Stimulated activated naive CD8-positive, alpha-beta T cell treated with anti-CD3 and anti-CD28 coated beads, Interleukin-15, Interleukin-2, amounts not matched to agents 100 ng/mL and 50 ng/mL, for 24 hours (primary cell): Measurements from ENCODE around the gene CTBP1.
"Not testable (repeated sequence)": the region's sequence is repeated elsewhere in the genome, so short reads cannot be mapped to it uniquely, and the experiment has no call there.

ENCODE experiments used
- H3K27ac Mint-ChIP-seq: one replicate; pipeline ENCODE4 v1.8.0; 2021; ENCODE audit warnings: mild to moderate bottlenecking, mixed read lengths
- H3K27me3 Mint-ChIP-seq: one replicate; pipeline ENCODE4 v1.8.0; 2021; ENCODE audit warnings: mixed read lengths
- H3K36me3 Mint-ChIP-seq: one replicate; pipeline ENCODE4 v1.8.0; 2021; ENCODE audit warnings: low read depth, mixed read lengths
- H3K4me1 Mint-ChIP-seq: one replicate; pipeline ENCODE4 v1.8.0; 2021; ENCODE audit warnings: low read depth, mixed read lengths
- H3K4me3 Mint-ChIP-seq: one replicate; pipeline ENCODE4 v1.8.0; 2021; ENCODE audit warnings: mild to moderate bottlenecking, mixed read lengths
- H3K9me3 Mint-ChIP-seq: one replicate; pipeline ENCODE4 v1.8.0; 2021; ENCODE audit warnings: mixed read lengths

The CTBP1 gene

GRCh38 chr4:1240721-1241465 is 8.0 kb downstream of the CTBP1 start:
- H3K9me3 Mint-ChIP-seq = no peaks in the 10 kb centered on the region
- H3K27me3 Mint-ChIP-seq = no peaks in the 10 kb centered on the region
- H3K27ac Mint-ChIP-seq = no peak overlapping the region
- H3K4me3 Mint-ChIP-seq = no peak overlapping the region
- peaks cover 35% of the 10 kb centered on the region for H3K4me1 Mint-ChIP-seq
- H3K36me3 Mint-ChIP-seq = peaks cover 18% of the 10 kb centered on the region

- H3K36me3 Mint-ChIP-seq = peaks cover 28% of the 10 kb centered on the region
- no peaks in the 10 kb centered on the region for H3K27me3 Mint-ChIP-seq
- H3K4me1 Mint-ChIP-seq = peaks cover 25% of the 10 kb centered on the region
- no peak overlapping the region for H3K4me3 Mint-ChIP-seq
- H3K9me3 Mint-ChIP-seq = no peaks in the 10 kb centered on the region
- no peak overlapping the region for H3K27ac Mint-ChIP-seq
These were observed 9.0 kb downstream of the CTBP1 start for GRCh38 chr4:1239950-1240307.

GRCh38 chr4:1239141-1239949 is 9.6 kb downstream of the CTBP1 start:
- peaks cover 33% of the 10 kb centered on the region for H3K36me3 Mint-ChIP-seq
- no peak overlapping the region for H3K27ac Mint-ChIP-seq
- H3K9me3 Mint-ChIP-seq = no peaks in the 10 kb centered on the region
- H3K27me3 Mint-ChIP-seq = no peaks in the 10 kb centered on the region
- H3K4me1 Mint-ChIP-seq = peaks cover 19% of the 10 kb centered on the region
- H3K4me3 Mint-ChIP-seq = no peak overlapping the region

- Mint-ChIP-seq H3K36me3 (peaks cover 41% of the 10 kb centered on the region), H3K27ac (no peak overlapping the region)
These were observed 10.3 kb downstream of the CTBP1 start for GRCh38 chr4:1238676-1239000.

GRCh38 chr4:1237981-1238675 is 10.8 kb downstream of the CTBP1 start:
- peaks cover 8% of the 10 kb centered on the region for H3K4me1 Mint-ChIP-seq
- peaks cover 42% of the 10 kb centered on the region for H3K36me3 Mint-ChIP-seq
- no peaks in the 10 kb centered on the region for H3K27me3 Mint-ChIP-seq
- no peak overlapping the region for H3K27ac Mint-ChIP-seq
- no peak overlapping the region for H3K4me3 Mint-ChIP-seq
- no peaks in the 10 kb centered on the region for H3K9me3 Mint-ChIP-seq

More at GRCh38 chr4:1238676-1239000, 10.3 kb downstream of the CTBP1 start:
- H3K9me3 Mint-ChIP-seq = no peaks in the 10 kb centered on the region
- H3K4me3 Mint-ChIP-seq = no peak overlapping the region
- H3K27me3 Mint-ChIP-seq = no peaks in the 10 kb centered on the region
- H3K4me1 Mint-ChIP-seq = peaks cover 12% of the 10 kb centered on the region

GRCh38 chr4:1237261-1237660 is 11.7 kb downstream of the CTBP1 start:
- not testable (repeated sequence) for H3K27ac Mint-ChIP-seq, H3K27me3 Mint-ChIP-seq, H3K9me3 Mint-ChIP-seq, H3K4me1 Mint-ChIP-seq, H3K4me3 Mint-ChIP-seq
- peaks cover 47% of the 10 kb centered on the region for H3K36me3 Mint-ChIP-seq

- H3K36me3 Mint-ChIP-seq = peaks cover 51% of the 10 kb centered on the region
- H3K4me3 Mint-ChIP-seq, H3K27me3 Mint-ChIP-seq, H3K9me3 Mint-ChIP-seq, H3K4me1 Mint-ChIP-seq, H3K27ac Mint-ChIP-seq: not testable (repeated sequence)
These were observed 12.1 kb downstream of the CTBP1 start for GRCh38 chr4:1236836-1237235.

GRCh38 chr4:1236103-1236641 is 12.8 kb downstream of the CTBP1 start:
- Mint-ChIP-seq H3K27me3 (no peaks in the 10 kb centered on the region), H3K4me1 (no peaks in the 10 kb centered on the region), H3K36me3 (peaks cover 53% of the 10 kb centered on the region), H3K4me3 (no peak overlapping the region), H3K9me3 (no peaks in the 10 kb centered on the region), H3K27ac (no peak overlapping the region)

- H3K4me1 Mint-ChIP-seq = no peaks in the 10 kb centered on the region
- H3K27me3 Mint-ChIP-seq = no peaks in the 10 kb centered on the region
- no peaks in the 10 kb centered on the region for H3K9me3 Mint-ChIP-seq
- H3K27ac Mint-ChIP-seq = no peak overlapping the region
- H3K36me3 Mint-ChIP-seq = peaks cover 53% of the 10 kb centered on the region
- no peak overlapping the region for H3K4me3 Mint-ChIP-seq
These were observed 13.4 kb downstream of the CTBP1 start for GRCh38 chr4:1235381-1236102.

- H3K27me3 Mint-ChIP-seq = no peaks in the 10 kb centered on the region
- no peaks in the 10 kb centered on the region for H3K9me3 Mint-ChIP-seq
- peaks cover 54% of the 10 kb centered on the region for H3K36me3 Mint-ChIP-seq
- H3K4me3 Mint-ChIP-seq = no peak overlapping the region
- H3K27ac Mint-ChIP-seq = no peak overlapping the region
- H3K4me1 Mint-ChIP-seq = no peaks in the 10 kb centered on the region
These were observed 14.1 kb downstream of the CTBP1 start for GRCh38 chr4:1234811-1235292.

GRCh38 chr4:1234309-1234695 is 14.6 kb downstream of the CTBP1 start:
- no peak overlapping the region for H3K4me3 Mint-ChIP-seq
- H3K4me1 Mint-ChIP-seq = no peaks in the 10 kb centered on the region
- peaks cover 51% of the 10 kb centered on the region for H3K36me3 Mint-ChIP-seq
- H3K27me3 Mint-ChIP-seq = no peaks in the 10 kb centered on the region
- no peaks in the 10 kb centered on the region for H3K9me3 Mint-ChIP-seq
- H3K27ac Mint-ChIP-seq = no peak overlapping the region

GRCh38 chr4:1233641-1234308 is 15.2 kb downstream of the CTBP1 start:
- no peaks in the 10 kb centered on the region for H3K9me3 Mint-ChIP-seq
- no peaks in the 10 kb centered on the region for H3K27me3 Mint-ChIP-seq
- peaks cover 48% of the 10 kb centered on the region for H3K36me3 Mint-ChIP-seq
- H3K27ac Mint-ChIP-seq = no peak overlapping the region
- H3K4me3 Mint-ChIP-seq = no peak overlapping the region
- H3K4me1 Mint-ChIP-seq = no peaks in the 10 kb centered on the region

- Mint-ChIP-seq H3K4me1 (no peaks in the 10 kb centered on the region), H3K36me3 (peaks cover 48% of the 10 kb centered on the region), H3K4me3 (no peak overlapping the region), H3K27me3 (no peaks in the 10 kb centered on the region), H3K27ac (peak overlapping the region; percentile 21), H3K9me3 (no peaks in the 10 kb centered on the region)
These were observed 16.0 kb downstream of the CTBP1 start for GRCh38 chr4:1232661-1233621.
